HG03045 (cell line): ENCODE results near the gene PRIM2.
"Not testable (repeated sequence)": the region's sequence is repeated elsewhere in the genome, so short reads cannot be mapped to it uniquely, and the experiment has no call there.

Source experiments
- ATAC-seq: cut with Tn5 transposase; IDR thresholded peaks from one replicate; pipeline ENCODE4 v1.9.1; 2021; ENCODE audit warnings: mild to moderate bottlenecking, moderate library complexity; ENCODE audit not compliant: unreplicated experiment

PRIM2 gene

DNA sequence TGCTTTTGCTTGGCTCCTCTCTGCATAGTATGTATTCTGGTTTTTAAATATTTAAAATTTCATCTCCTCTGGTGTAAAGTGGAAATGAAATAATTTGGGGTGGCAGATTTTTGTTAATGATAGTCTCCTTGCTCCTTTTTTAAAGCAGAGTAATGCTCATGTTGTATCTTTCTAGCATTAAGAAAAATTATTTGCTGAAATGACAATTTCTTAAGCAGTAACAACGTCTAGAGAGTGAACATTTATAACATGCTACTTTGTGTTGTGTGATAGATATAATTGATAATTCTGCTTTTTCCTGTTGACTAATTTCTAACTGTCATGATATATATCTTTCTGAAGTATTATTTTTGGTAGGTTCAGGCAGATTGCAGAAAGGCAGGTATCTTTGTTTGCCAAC lies 127.4 kb downstream of the PRIM2 start:
- ATAC-seq = not testable (repeated sequence)

DNA sequence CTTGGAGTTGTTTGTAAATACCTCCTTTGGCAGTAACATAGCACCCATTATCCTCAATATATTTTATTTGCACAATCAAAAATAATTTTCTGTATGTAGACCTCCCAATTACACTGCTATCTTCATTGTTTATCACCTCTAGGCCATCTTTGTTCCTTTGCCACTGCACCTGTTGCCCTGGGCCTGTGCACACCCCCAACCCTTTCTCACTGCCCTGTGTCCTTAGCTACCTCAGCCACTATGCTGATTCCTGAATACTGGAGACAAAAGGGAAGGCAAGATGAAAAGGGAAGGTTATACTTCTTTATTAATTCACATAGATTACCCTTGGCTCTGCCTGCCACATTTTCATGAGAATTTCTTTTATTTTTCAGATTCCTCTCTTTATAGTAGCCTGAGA lies 127.9 kb downstream of the PRIM2 start:
- peak; percentile 23 for ATAC-seq

DNA sequence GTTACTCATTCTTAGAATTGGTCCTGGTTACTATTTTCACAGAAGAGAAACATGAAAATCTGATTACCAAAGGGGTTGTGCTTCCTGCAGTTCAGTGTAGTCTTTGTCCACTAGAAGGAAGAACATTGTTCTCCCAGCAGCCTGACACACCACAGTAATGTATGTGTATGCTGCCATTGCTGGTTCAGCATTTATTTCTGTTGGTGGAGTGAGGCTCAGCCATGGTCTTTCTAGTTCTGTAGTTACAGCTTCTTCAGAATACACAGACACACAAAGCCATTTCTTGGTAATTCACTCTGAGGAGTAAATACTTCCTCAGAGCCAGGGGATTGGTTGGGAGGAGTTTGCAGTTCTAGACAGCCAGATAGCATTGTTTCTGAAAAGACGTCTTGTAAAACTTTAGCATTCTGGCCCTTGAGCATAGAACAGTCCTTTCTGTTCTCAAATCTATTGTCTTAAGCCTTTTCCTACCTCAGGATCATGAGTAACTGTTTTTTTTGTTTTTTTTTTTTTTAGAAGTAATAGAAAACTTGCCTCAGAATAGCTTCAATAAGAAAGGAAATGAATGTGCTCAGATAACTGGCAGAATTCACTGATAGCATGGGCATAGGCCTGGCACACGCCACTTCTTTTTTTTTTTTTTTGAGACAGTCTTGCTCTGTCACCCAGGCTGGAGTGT lies 128.5 kb downstream of the PRIM2 start:
- ATAC-seq = peak; percentile 51

DNA sequence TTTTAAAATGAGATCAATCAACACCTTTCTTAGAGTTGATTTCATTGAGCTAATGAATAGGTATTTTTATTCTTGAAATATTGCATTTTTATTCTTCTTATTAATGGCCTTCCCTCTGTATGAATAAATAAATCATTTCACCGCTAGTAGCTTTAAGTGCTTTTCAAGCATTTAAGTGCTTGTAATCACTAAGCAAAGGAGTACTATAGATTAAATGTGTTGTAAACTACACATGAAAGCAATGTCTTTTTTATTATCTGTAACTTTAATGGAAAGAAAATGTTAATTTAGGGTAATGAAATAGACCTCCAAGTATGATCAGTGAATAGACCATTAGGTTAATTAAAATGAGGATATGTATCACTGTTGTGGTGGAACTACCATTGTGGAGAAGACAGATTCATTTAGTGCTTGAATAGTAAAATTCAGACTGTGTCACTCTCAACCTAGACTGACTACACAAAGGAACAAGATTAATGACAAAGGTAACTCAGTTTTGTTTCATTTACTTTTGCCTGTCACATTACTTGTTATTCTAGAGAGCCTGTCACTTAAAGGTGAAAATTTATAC lies 132.2 kb downstream of the PRIM2 start:
- not testable (repeated sequence) for ATAC-seq

DNA sequence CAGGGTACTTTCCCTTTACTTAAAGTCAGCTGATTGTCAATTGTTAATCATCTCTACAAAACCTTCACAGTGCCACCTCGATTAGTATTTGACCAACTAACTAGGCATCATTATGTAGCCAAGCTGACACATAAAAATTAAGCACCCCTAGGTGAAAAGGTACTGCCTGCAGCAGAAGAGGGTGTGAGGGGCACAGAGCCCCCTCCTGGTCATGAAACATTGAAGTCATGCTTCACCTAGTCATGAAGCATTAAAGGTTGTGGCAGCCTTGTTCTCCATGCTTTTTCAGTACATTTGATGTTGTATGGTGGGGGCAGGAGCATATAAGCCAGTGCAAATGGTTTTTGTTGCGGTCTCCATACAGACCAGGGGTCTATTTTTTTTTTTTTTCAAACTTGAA lies 142.4 kb downstream of the PRIM2 start:
- not testable (repeated sequence) for ATAC-seq

DNA sequence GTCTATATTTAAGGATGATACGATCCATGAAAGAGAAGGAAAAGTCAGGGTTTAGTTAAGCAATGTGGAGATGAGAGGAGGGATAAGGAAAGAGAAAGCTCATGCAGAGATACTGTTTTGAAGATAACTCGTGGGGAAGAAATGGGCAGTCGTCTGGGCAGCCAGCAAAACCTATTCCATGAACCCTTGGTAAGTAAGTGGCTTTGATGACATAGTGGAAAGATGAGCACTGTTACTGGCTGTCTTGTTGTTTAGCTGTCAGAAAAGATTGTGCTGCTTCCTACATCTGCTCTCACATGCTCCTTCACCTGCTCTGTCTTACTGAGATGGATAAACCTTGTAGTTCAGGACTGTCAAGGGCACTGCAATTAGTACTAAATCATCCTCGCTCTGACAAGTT lies 143.6 kb downstream of the PRIM2 start:
- ATAC-seq = not testable (repeated sequence)

DNA sequence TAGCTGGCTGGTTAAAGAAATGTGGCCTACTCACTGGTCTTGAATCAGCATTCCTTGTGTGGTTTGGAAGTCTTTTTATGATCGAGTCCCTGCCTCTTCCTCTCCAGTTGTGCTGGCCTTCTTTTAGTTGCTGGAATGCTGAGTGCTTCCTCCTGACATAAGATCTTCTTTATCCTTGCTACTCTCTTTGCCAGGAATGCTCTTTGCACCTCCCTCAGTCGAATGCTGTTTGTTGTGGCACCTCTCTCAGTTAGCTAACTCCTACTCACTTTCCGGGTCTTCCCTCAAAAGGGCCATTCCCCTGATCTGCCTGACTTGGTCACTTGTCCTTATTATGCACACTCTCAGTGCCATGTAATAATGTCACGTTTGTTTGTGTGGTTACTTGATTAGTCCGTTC lies 146.4 kb downstream of the PRIM2 start:
- not testable (repeated sequence) for ATAC-seq

DNA sequence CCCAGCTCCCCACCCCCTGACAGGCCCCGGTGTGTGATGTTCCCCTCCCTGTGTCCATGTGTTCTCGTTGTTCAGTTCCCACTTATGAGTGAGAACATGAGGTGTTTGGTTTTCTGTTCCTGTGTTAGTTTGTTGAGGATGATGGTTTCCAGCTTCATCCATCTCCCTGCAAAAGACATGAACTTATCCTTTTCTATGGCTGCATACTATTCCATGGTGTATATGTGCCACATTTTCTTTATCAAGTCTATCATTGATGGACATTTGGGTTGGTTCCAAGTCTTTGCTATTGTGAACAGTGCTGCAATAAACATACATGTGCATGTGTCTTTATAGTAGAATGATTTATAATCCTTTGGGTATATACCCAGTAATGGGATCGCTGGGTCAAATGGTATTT lies 148.5 kb downstream of the PRIM2 start:
- not testable (repeated sequence) for ATAC-seq

DNA sequence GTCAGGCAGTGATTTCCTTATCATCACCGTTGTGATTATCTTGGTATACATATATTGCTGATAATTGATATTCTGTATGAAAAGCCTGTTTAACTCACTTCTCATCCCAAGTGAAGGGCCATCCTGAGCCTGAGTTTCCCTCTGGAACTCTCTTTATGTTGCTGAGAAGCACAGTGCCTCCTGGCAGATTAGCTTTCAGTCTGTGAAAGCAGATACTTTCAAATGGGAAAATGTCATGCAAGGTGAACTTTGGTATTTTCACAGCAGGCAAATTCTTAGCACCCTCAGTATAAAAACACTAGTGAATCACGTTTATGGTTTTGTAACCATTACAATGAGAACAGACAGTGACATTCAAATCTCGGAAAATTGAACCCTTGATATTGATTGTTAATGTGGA lies 151.6 kb downstream of the PRIM2 start:
- ATAC-seq = no peak

DNA sequence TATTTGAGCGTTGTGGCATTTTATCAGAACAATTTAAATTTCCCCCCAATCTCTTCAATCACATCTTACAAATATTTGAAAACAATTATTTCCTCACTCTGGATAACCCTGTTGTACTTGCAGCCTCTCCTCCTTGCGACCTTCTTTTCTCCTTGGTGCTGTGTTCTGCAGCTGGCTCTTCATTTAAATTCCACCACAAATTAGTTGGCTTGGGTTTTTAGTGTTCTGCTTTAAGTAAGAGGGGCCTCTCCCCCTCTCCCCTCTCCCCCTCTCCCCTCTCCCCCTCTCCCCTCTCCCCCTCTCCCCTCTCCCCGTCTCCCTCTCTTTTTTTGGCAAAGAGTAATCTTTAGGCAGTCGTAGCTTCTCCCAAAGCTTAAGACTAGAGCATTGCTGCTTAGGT lies 152.7 kb downstream of the PRIM2 start:
- not testable (repeated sequence) for ATAC-seq

DNA sequence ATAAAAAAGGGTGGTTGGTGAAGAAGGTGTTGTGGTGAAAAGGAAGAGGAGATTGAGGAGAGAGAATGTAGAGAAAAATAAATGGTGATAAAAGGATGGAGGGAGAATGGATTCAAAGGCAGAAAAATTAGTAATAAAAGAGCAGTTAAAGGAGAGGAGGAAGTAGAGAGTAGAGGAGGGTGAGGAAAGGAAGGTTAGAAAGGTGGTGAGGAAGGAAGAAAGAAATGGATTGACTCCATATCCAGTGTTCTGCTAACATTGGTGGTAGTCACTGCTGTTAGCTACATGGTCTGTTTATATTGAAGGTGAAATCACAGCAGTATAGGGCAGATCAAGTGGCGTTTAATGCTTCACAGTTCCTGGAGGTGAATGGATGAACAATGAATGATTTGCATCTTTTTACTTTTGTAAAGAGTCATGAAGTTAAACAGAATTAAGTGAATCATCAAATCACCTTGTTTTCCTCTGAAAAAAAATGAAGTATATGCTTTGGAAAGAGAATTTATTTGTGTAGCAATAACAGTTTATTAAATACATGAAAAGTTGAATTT lies 154.0 kb downstream of the PRIM2 start:
- ATAC-seq = not testable (repeated sequence)

DNA sequence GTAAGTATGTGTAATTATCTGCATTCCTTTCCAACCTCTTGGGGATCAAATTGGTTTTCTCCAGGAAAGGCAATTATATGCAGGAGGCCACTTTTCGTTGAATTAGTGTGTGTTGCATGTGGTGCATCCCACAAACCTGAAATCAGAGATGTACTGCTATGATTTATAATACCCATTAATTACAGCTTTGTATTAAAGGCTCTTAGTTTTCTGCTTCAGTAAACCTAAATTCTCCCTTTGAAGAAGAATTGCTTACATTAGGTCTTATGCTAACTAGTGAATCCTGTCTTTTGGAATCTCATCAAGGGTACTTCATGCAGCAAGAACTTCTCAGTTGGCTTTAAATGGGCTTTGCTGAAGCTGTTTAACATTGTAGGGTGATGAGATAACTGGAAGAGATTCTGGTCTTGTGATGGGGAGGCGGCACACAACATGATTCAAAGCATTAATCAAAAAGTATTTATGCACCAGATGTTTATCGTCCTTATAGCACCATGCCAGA lies 155.5 kb downstream of the PRIM2 start:
- not testable (repeated sequence) for ATAC-seq

DNA sequence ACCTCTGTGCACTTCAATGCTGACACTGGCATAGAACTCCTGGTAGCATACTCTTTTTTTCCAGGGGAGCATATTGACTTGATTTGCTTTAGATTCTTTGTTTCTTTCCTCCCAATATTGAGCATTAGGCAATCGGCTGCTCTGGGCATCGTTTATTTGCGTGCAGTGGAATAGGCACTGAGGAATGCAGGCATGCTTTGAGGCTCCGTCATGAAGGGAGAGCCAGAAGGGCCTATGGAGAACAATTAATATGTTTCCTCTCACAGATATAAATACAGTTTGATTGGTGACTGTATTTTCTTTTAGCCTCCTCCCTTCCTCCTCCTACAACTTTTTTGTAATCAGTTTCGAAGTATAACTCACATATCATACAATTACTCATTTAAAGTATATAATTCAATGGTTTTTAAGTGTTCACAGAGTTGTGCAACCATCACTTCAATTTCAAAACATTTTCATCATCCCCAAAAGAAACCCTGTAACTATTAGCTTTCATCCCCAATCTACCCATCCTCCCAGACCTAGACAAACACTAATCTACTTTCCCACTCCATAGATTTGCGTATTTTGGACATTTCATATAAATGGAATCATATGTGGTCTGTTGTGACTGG lies 157.5 kb downstream of the PRIM2 start:
- not testable (repeated sequence) for ATAC-seq

DNA sequence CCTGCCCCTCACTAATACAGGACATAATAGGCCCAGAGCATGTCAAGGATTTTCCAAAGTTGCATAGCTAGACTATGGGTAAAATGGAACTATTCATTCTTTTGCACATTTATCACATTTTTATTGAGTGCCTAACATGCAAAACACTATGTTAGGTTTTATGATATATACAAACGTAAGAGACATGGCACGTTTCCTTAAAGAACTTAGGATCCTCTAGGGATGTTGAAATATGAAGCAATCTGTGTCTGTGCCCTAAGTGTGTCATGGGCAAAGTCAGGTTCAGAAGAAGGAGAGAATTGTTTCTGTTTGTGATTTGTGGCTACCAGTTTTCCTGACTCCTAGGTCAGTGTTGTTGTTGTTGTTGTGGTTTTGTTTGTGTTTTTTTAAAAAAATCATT lies 158.2 kb downstream of the PRIM2 start:
- ATAC-seq = not testable (repeated sequence)

DNA sequence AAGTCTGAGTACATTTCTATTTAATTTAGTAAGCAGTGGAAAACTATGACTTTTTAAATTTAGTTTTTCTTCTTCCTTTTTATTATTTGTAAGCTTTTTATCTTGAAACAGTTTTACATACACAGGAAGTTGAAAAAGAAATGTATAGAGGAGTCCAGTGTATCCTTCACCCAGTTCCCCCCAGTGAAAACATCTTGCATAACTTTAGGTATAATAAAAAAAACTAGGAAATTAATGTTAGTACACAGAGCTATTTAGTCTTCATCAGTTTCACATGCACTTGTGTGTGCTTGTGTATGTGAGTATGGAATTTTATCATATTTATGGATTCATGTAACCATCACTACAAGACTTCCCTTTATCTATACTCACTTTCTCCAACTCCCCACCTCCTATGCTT lies 162.8 kb downstream of the PRIM2 start:
- not testable (repeated sequence) for ATAC-seq

DNA sequence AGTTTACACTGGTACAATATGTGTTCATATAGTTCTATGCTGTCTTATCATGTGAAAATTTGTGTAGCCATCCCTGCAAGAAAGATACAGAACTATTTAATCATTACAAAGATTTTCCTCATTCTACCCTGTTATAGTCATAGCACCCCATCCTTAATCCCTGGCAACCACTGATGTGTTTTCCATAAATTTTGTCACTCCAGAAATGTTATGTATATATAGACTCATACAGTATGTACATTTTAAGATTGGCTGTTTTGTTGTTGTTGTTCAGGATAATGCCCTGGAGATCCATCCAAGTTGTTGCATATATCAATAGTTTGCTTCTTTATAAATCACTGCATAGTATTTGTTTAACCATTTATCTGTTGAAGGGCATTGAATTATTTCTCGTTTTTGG lies 163.7 kb downstream of the PRIM2 start:
- ATAC-seq = not testable (repeated sequence)

DNA sequence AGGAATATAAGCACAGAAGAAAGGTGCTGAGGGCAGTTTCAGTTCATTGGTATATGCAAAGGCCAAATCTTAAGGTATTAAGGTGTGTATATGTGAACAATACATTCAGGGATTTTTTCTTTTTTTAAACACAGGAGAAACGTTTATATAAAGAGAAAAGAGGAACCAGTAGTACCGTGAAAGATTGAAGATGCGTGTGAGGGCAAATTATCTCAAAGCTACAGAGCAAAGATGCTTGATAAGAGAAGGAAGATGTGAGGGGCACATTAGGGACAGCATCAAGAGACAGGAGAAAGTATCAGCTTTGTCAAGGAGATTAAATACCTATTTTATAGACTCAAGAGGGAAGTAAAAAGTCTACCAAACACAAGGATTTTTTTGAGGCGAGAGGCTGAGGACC lies 165.0 kb downstream of the PRIM2 start:
- not testable (repeated sequence) for ATAC-seq

DNA sequence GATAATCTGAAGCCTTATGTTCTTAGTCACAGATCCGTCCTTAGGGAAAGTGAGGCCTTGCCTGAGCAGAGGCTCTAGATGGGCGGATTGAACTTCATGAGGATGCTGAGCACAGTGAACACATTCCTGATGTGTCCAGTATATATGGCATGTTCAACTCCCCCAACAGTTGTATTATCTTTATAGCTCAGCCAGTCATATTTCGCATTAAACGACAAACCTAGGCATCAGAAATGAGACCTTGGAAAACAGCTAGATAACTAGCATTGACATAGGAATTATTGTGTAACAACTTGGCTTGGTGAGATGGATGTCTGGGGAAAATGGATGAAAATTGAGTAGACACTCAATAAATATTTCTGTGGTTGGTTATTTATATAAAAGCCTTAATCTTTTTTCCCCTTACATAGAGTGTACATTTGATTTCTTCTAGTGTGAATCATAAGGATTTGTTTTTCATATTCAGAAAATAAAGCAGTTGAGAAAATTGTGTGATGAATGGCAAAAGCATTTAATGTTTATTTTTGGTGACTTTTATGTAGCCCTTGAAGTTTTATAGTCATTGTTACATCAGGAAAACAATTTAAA lies 169.2 kb downstream of the PRIM2 start:
- ATAC-seq = not testable (repeated sequence)

DNA sequence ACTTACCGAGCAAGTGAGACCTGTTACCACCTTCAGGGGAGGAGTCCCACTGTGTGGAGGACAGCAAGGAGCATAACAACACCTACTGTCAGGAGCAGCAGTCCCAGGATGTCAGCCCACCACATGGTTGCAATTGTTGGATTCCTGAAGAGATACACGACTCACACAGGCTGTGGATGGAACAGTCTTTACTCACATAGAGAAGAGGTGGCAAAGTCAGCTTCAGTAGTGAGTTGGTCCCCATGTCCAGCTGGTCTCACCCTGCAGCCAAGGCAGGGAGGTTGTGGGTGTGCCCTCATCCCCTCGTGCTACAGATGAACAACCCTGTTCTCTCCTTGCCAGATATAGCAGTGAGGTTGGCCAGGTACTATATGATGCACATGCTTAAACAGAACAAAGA lies 171.1 kb downstream of the PRIM2 start:
- not testable (repeated sequence) for ATAC-seq

DNA sequence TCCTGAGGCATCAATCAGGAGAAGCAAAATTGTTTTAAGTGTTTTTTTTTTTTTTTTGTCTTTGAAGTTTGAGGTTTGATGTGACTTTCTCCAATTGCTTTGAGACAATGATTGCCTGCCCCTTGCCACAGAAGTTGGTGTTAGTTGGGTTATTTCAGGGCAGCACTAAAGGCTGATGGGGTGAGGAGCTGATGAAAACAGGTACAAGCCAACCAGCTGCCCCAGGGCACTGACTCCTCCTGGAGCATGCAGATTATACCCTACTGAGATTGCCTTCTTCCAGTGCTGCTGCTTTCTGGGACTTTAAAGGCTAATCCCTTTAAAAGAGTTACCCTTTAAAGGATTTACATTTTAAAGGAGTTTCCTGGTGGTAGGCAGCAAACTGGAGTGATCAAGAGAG lies 172.5 kb downstream of the PRIM2 start:
- not testable (repeated sequence) for ATAC-seq

DNA sequence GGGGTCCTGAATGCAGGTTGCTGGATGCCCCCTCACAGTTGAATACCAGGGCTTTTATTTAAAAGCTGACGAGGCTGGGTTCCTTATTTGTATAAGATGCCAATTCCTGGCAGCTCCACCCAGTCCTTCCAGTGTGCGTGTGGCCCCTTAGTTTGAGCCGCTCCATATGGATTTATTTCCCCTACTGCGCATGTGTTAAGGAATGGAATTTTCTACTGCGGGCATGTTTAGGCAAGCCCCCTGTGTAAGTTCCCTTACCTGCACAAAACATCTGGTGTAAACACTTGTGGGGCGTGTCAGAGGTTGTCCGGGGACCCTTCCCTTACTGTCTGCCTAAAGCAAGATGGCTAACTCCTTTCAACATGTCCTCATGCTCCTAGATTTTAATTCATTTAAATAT lies 174.4 kb downstream of the PRIM2 start:
- not testable (repeated sequence) for ATAC-seq
